PFSK-1 (cell line): ENCODE results near the gene ENDOD1.

Source experiments
- FOXP2 ChIP-seq: optimal IDR thresholded peaks from 2 replicates; pipeline ENCODE3; 2011; ENCODE audit warnings: borderline replicate concordance, control low read depth, inconsistent platforms; ENCODE audit not compliant: insufficient read depth; ENCODE audit errors: extremely low read length, extremely low read depth
- POLR2AphosphoS5 ChIP-seq: IDR thresholded peaks from 2 replicates; pipeline ENCODE4 v1.6.1; 2012; ENCODE audit warnings: low read depth, mild to moderate bottlenecking, control low read depth, low read length, moderate library complexity
- SIN3A ChIP-seq: IDR thresholded peaks from 2 replicates; pipeline ENCODE4 v1.6.1; 2012; ENCODE audit warnings: mild to moderate bottlenecking, low read length, moderate library complexity, borderline replicate concordance; ENCODE audit not compliant: insufficient read depth
- TAF1 ChIP-seq: IDR thresholded peaks from 2 replicates; pipeline ENCODE4 v1.6.1; 2012; ENCODE audit warnings: low read length, control low read depth, borderline replicate concordance; ENCODE audit not compliant: insufficient read depth
- TF ChIP-seq, protein P1 (sequence below), 2 experiments: IDR thresholded peaks; 2 replicates each; pipeline versions ENCODE4 v1.6.1 to v1.8.0; 2011 to 2012; ENCODE audit warnings: low read depth in 2 of 2, low read length in 2 of 2, control low read depth in 1 of 2, inconsistent platforms in 1 of 2, mild to moderate bottlenecking in 1 of 2, moderate library complexity in 1 of 2; ENCODE audit not compliant: insufficient read depth in 1 of 2

- TF ChIP-seq, protein P1, sequence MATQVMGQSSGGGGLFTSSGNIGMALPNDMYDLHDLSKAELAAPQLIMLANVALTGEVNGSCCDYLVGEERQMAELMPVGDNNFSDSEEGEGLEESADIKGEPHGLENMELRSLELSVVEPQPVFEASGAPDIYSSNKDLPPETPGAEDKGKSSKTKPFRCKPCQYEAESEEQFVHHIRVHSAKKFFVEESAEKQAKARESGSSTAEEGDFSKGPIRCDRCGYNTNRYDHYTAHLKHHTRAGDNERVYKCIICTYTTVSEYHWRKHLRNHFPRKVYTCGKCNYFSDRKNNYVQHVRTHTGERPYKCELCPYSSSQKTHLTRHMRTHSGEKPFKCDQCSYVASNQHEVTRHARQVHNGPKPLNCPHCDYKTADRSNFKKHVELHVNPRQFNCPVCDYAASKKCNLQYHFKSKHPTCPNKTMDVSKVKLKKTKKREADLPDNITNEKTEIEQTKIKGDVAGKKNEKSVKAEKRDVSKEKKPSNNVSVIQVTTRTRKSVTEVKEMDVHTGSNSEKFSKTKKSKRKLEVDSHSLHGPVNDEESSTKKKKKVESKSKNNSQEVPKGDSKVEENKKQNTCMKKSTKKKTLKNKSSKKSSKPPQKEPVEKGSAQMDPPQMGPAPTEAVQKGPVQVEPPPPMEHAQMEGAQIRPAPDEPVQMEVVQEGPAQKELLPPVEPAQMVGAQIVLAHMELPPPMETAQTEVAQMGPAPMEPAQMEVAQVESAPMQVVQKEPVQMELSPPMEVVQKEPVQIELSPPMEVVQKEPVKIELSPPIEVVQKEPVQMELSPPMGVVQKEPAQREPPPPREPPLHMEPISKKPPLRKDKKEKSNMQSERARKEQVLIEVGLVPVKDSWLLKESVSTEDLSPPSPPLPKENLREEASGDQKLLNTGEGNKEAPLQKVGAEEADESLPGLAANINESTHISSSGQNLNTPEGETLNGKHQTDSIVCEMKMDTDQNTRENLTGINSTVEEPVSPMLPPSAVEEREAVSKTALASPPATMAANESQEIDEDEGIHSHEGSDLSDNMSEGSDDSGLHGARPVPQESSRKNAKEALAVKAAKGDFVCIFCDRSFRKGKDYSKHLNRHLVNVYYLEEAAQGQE (IDR thresholded peaks at IDR 0.05; ENCODE audit: insufficient read depth in 1 of 2, low read depth in 2 of 2, low read length in 2 of 2): no peak
- TF ChIP-seq POLR2AphosphoS5: no peak
- no peak for TF ChIP-seq FOXP2
- no peak for TF ChIP-seq TAF1
- TF ChIP-seq SIN3A: no peak
Measured at GRCh38 chr11:95140397-95141033, 50.9 kb downstream of the ENDOD1 start.
